ENCODE data around the gene AFDN. TPM values are rescaled to one million over a fixed set of nuclear protein-coding genes. Genes with fewer than 3 reads are reported as not detected.

Gene AFDN
- total RNA-seq, 2 donors from 2014 or later = 214 to 239 TPM

DNA sequence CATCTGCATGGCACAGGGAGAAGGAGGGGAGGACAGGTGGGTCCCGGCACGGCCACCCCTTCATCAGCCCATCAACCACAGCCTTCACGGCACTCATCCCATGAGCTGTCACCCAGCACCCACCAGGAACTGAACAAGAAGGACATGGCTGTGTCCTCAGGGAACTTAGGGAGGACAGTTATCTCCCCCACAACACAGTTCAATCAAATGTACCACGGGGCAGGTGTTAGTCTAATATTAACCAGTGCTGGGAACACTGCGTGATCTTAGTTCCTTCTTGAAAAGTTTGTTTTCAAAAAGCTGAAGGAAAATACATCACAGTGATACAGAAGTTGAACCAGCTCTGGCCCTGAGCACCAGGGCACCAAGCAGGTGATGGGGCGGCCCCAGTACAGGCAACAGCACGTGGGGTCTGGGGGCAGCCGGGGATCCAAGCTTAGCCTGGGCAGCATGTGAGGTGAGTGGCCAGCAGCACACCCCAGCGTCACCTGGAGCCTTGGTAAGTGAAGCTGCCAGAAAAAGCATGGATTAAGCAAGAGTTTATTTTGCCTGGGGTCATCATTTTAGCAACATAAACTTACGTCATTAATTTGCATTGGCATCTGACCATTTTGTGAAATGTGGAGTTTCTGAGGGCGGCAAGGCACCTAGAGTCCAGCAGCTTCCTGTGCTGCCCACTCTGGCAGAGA lies 35.5 kb upstream of the AFDN start:
- Histone ChIP-seq H3K4me3 (ENCODE audit: low read length) (no peak overlapping the region), H3K4me1 (ENCODE audit: control insufficient read depth, insufficient read depth, low read length) (no peaks in the 10 kb centered on the region), H3K27ac (ENCODE audit: low read depth, low read length) (no peak overlapping the region), H3K27me3 (ENCODE audit: control insufficient read depth, insufficient read depth, low read length, poor library complexity, severe bottlenecking) (no peaks in the 10 kb centered on the region), H3K36me3 (ENCODE audit: control insufficient read depth, insufficient read depth, low read length) (no peaks in the 10 kb centered on the region), H3K9ac (ENCODE audit: extremely low read depth, low read length, poor library complexity, severe bottlenecking) (no peak overlapping the region), H3K9me3 (ENCODE audit: control insufficient read depth, low read length) (no peaks in the 10 kb centered on the region)
- DNase-seq = no peak
- no peaks in the 10 kb centered on the region for H3K9me3 Mint-ChIP-seq
- H3K4me3 Mint-ChIP-seq = no peak overlapping the region
- WGBS, 2 experiments (ENCODE audit: insufficient coverage in 1 of 2, insufficient read length in 1 of 2) = 94 to 97% methylated on average over 4 to 10 of the region's 11 CpGs
- peaks cover 7% of the 10 kb centered on the region for H3K27me3 Mint-ChIP-seq (ENCODE audit: insufficient read depth)
- TF ChIP-seq, protein P1, sequence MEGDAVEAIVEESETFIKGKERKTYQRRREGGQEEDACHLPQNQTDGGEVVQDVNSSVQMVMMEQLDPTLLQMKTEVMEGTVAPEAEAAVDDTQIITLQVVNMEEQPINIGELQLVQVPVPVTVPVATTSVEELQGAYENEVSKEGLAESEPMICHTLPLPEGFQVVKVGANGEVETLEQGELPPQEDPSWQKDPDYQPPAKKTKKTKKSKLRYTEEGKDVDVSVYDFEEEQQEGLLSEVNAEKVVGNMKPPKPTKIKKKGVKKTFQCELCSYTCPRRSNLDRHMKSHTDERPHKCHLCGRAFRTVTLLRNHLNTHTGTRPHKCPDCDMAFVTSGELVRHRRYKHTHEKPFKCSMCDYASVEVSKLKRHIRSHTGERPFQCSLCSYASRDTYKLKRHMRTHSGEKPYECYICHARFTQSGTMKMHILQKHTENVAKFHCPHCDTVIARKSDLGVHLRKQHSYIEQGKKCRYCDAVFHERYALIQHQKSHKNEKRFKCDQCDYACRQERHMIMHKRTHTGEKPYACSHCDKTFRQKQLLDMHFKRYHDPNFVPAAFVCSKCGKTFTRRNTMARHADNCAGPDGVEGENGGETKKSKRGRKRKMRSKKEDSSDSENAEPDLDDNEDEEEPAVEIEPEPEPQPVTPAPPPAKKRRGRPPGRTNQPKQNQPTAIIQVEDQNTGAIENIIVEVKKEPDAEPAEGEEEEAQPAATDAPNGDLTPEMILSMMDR (conservative IDR thresholded peaks at IDR 0.05) = no peak
- no peaks in the 10 kb centered on the region for H3K36me3 Mint-ChIP-seq (ENCODE audit: low read depth)
- no peak overlapping the region for H3K27ac Mint-ChIP-seq
- peaks cover 12% of the 10 kb centered on the region for H3K4me1 Mint-ChIP-seq

DNA sequence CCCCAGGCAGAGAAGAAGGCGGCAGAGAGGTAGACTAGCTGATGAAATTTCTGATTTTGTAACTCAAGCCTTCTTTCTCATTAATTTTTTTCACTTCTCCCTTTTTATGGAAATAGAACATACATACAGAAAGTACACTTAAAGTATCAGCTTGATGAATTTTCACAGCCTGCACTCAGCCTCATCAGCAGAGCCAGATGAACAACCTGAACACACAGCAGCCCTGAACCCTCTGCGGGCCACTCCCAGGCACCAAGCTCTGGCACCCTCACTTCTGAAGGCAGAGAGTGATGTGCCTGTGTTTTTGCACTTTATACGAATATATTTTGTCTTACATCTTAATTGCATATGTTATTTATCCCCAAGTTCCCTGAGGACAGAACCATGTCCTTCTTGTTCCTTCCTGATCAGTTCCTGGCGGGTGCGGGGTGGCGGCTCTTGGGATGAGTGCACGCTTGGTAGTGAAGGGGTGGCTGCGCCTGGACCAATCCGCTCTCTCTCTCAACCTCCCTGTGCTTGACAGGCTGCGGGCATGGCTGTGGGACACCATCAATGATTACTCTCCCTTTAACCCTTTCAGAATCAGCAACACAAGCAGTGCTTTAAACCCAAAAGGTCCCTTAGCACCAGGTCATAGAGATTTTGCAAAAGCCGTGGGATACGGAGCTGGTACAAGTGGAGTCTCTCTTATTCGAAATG lies 34.8 kb upstream of the AFDN start:
- no peak for DNase-seq
- WGBS, 2 experiments (ENCODE audit: insufficient coverage in 1 of 2, insufficient read length in 1 of 2) = 81 to 90% methylated on average over 6 to 13 of the region's 13 CpGs

DNA sequence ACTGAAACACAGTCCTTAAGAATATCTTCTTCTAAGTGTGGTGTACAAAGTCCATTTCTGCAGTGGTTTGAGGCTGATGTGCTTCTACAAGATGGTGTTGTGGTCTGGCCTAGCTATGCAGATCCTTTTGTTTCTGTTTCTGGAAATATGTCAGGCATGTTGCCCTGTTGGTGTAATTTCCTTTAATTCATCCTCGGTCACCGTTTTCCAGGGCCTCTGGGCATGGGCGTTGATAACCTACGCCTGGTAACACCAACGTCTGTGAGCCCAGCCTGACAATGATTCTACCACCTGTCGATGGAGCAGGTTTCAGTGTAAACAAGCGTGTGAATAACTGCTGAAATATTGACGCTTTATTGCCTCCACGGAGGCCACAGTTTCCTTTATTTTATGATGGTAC lies 33.3 kb upstream of the AFDN start:
- no peak for DNase-seq
- 80 to 88% methylated on average over 9 of the region's 9 CpGs for WGBS, 2 experiments (ENCODE audit: insufficient coverage in 1 of 2, insufficient read length in 1 of 2)

More for the DNA sequence above, 34.8 kb upstream of the AFDN start:
- TF ChIP-seq, protein P1 (conservative IDR thresholded peaks at IDR 0.05) = no peak
- H3K4me3 ChIP-seq (ENCODE audit: low read length) = no peak overlapping the region
- H3K27ac ChIP-seq (ENCODE audit: low read depth, low read length) = no peak overlapping the region
- Mint-ChIP-seq H3K27ac (no peak overlapping the region), H3K27me3 (ENCODE audit: insufficient read depth) (peaks cover 10% of the 10 kb centered on the region), H3K36me3 (ENCODE audit: low read depth) (no peaks in the 10 kb centered on the region), H3K4me3 (no peak overlapping the region), H3K4me1 (peaks cover 12% of the 10 kb centered on the region), H3K9me3 (no peaks in the 10 kb centered on the region)
- H3K27me3 ChIP-seq (ENCODE audit: control insufficient read depth, insufficient read depth, low read length, poor library complexity, severe bottlenecking) = no peaks in the 10 kb centered on the region
- no peaks in the 10 kb centered on the region for H3K36me3 ChIP-seq (ENCODE audit: control insufficient read depth, insufficient read depth, low read length)
- H3K9me3 ChIP-seq (ENCODE audit: control insufficient read depth, low read length) = no peaks in the 10 kb centered on the region
- H3K4me1 ChIP-seq (ENCODE audit: control insufficient read depth, insufficient read depth, low read length) = no peaks in the 10 kb centered on the region
- H3K9ac ChIP-seq (ENCODE audit: extremely low read depth, low read length, poor library complexity, severe bottlenecking) = no peak overlapping the region

More for the DNA sequence above, 33.3 kb upstream of the AFDN start:
- Mint-ChIP-seq H3K4me1 (peaks cover 20% of the 10 kb centered on the region), H3K27me3 (ENCODE audit: insufficient read depth) (peaks cover 17% of the 10 kb centered on the region), H3K4me3 (no peak overlapping the region), H3K36me3 (ENCODE audit: low read depth) (no peaks in the 10 kb centered on the region), H3K9me3 (no peaks in the 10 kb centered on the region), H3K27ac (no peak overlapping the region)
- Histone ChIP-seq H3K4me1 (ENCODE audit: control insufficient read depth, insufficient read depth, low read length) (no peaks in the 10 kb centered on the region), H3K36me3 (ENCODE audit: control insufficient read depth, insufficient read depth, low read length) (no peaks in the 10 kb centered on the region), H3K27me3 (ENCODE audit: control insufficient read depth, insufficient read depth, low read length, poor library complexity, severe bottlenecking) (no peaks in the 10 kb centered on the region), H3K9ac (ENCODE audit: extremely low read depth, low read length, poor library complexity, severe bottlenecking) (no peak overlapping the region), H3K9me3 (ENCODE audit: control insufficient read depth, low read length) (no peaks in the 10 kb centered on the region), H3K27ac (ENCODE audit: low read depth, low read length) (no peak overlapping the region), H3K4me3 (ENCODE audit: low read length) (no peak overlapping the region)
- TF ChIP-seq, protein P1 (conservative IDR thresholded peaks at IDR 0.05) = no peak

Data from endodermal cell (in vitro differentiated cells).